Measurements from ENCODE around the gene LEFTY1.
"Not testable (repeated sequence)": the region's sequence is repeated elsewhere in the genome, so short reads cannot be mapped to it uniquely, and the experiment has no call there.

The LEFTY1 gene

GRCh38 chr1:225888898-225889601, at the start of gene LEFTY1:
TSS of gene LEFTY1 (minus strand) at chr1:225889146. CDS start at chr1:225889066, 80 bp downstream.
- TF ChIP-seq POLR2A (IDR thresholded peaks at IDR 0.05; ENCODE audit: low read depth, low read length): no peak
- FAIRE-seq (no peak), DNase-seq (ENCODE audit: insufficient read length, low spot score) (no peak)

- TF ChIP-seq POLR2A (IDR thresholded peaks at IDR 0.05; ENCODE audit: low read depth, low read length): no peak
- FAIRE-seq: no peak
- DNase-seq (ENCODE audit: insufficient read length, low spot score): no peak
These were observed 48.4 kb upstream of the LEFTY1 start for GRCh38 chr1:225937048-225937968.

GRCh38 chr1:225936523-225936922, 47.6 kb upstream of the LEFTY1 start:
- FAIRE-seq: no peak
- no peak for TF ChIP-seq POLR2A (IDR thresholded peaks at IDR 0.05; ENCODE audit: low read depth, low read length)
- DNase-seq (ENCODE audit: insufficient read length, low spot score): no peak

GRCh38 chr1:225936086-225936485, 47.1 kb upstream of the LEFTY1 start:
- not testable (repeated sequence) for DNase-seq (ENCODE audit: insufficient read length, low spot score)

GRCh38 chr1:225934711-225935110, 45.8 kb upstream of the LEFTY1 start:
- no peak for TF ChIP-seq POLR2A (IDR thresholded peaks at IDR 0.05; ENCODE audit: low read depth, low read length)
- DNase-seq (ENCODE audit: insufficient read length, low spot score) (no peak), FAIRE-seq (no peak)

More at GRCh38 chr1:225936086-225936485, 47.1 kb upstream of the LEFTY1 start:
- not testable (repeated sequence) for FAIRE-seq

GRCh38 chr1:225933072-225933471, 44.1 kb upstream of the LEFTY1 start:
- FAIRE-seq: no peak
- no peak for TF ChIP-seq POLR2A (IDR thresholded peaks at IDR 0.05; ENCODE audit: low read depth, low read length)

GRCh38 chr1:225931270-225932136, 42.6 kb upstream of the LEFTY1 start:
- DNase-seq (ENCODE audit: insufficient read length, low spot score) (no peak), FAIRE-seq (no peak)
- TF ChIP-seq POLR2A (IDR thresholded peaks at IDR 0.05; ENCODE audit: low read depth, low read length): no peak

More at GRCh38 chr1:225933072-225933471, 44.1 kb upstream of the LEFTY1 start:
- DNase-seq (ENCODE audit: insufficient read length, low spot score): no peak

- no peak for FAIRE-seq
- no peak for DNase-seq (ENCODE audit: insufficient read length, low spot score)
- TF ChIP-seq POLR2A (IDR thresholded peaks at IDR 0.05; ENCODE audit: low read depth, low read length): no peak
These were observed 41.6 kb upstream of the LEFTY1 start for GRCh38 chr1:225930566-225930965.

GRCh38 chr1:225929462-225929861, 40.5 kb upstream of the LEFTY1 start:
- not testable (repeated sequence) for DNase-seq (ENCODE audit: insufficient read length, low spot score); FAIRE-seq

- FAIRE-seq (no peak), DNase-seq (ENCODE audit: insufficient read length, low spot score) (no peak)
- TF ChIP-seq POLR2A (IDR thresholded peaks at IDR 0.05; ENCODE audit: low read depth, low read length): no peak
These were observed 39.5 kb upstream of the LEFTY1 start for GRCh38 chr1:225928186-225929175.

GRCh38 chr1:225926551-225927113, 37.7 kb upstream of the LEFTY1 start:
- DNase-seq (ENCODE audit: insufficient read length, low spot score) (no peak), FAIRE-seq (no peak)
- TF ChIP-seq POLR2A (IDR thresholded peaks at IDR 0.05; ENCODE audit: low read depth, low read length): no peak

Data from H54 (cell line).